H1 (cell line): ENCODE results near the gene SCAMP4. TPM values are rescaled to one million over a fixed set of nuclear protein-coding genes. Genes with fewer than 3 reads are reported as not detected.

ENCODE experiments used
- BCL11A ChIP-seq, 2 experiments: IDR thresholded peaks; one replicate each; pipeline ENCODE4 v1.6.1; 2011; ENCODE audit warnings: low read depth in 2 of 2, low read length in 2 of 2, mild to moderate bottlenecking in 2 of 2
- CHD7 ChIP-seq: fragments of 300-600 bp; sonication (generic); IDR thresholded peaks from 2 replicates; pipeline ENCODE4 v1.7.1; 2012; ENCODE audit warnings: low read length, moderate library complexity, mild to moderate bottlenecking, inconsistent platforms; ENCODE audit not compliant: insufficient replicate concordance
- CTCF ChIP-seq, 3 experiments: IDR thresholded peaks; 1 replicate in 2 of 3; 2 replicates in 1 of 3; pipeline versions ENCODE4 v1.5.1 to v1.6.1; 2011; ENCODE audit warnings: low read length in 3 of 3, mild to moderate bottlenecking in 3 of 3, inconsistent platforms in 2 of 3, low read depth in 1 of 3, moderate library complexity in 1 of 3; ENCODE audit not compliant: insufficient read depth in 1 of 3; ENCODE audit errors: control extremely low read depth in 1 of 3
- E2F6 ChIP-seq: IDR thresholded peaks from 2 replicates; pipeline ENCODE4 v1.6.1; 2012; ENCODE audit warnings: inconsistent platforms
- RBBP5 ChIP-seq: IDR thresholded peaks from 2 replicates; pipeline ENCODE4 v1.7.1; 2012; ENCODE audit warnings: low read depth, mild to moderate bottlenecking, inconsistent platforms, low read length, moderate library complexity, borderline replicate concordance
- RFX5 ChIP-seq: IDR thresholded peaks from 2 replicates; pipeline ENCODE4 v1.6.1; 2011; ENCODE audit warnings: low read depth, low read length, improper control_type of control experiment, borderline replicate concordance
- RXRA ChIP-seq: IDR thresholded peaks from 2 replicates; pipeline ENCODE4 v1.6.1; 2011; ENCODE audit warnings: low read depth, mild to moderate bottlenecking, low read length, moderate library complexity; ENCODE audit not compliant: insufficient read depth
- TEAD4 ChIP-seq: IDR thresholded peaks from 2 replicates; pipeline ENCODE4 v1.6.1; 2012; ENCODE audit warnings: low read depth, low read length, inconsistent platforms, mixed read lengths
- polyA plus RNA-seq, 7 experiments: library from polyadenylated mRNA; depleted of rRNA in 3 of 7; stranded (reverse) in 5 of 7; unstranded in 2 of 7; fragments of >200 nt in 5 of 7; fragments of 200-250 nt in 2 of 7; gene quantifications; 1 replicate in 5 of 7; 2 replicates in 1 of 7; 4 replicates in 1 of 7; pipeline versions ENCODE4 v1.2.1 to v1.2.3, GENCODE V29; 2011 to 2013; ENCODE audit warnings: missing spikeins in 2 of 7, mixed read lengths in 2 of 7
- total RNA-seq: library from RNA; stranded (reverse); fragmentation: NEBNext Ultra II Directional; extraction: Animal tissue kit (Norgen Biotek cat#: 25700); gene quantifications from 2 replicates; pipeline ENCODE4 v1.2.1, GENCODE V29; 2021

SCAMP4 gene
- total and polyA plus RNA-seq, 2 of the 8 experiments (the other 6 are each of a cell fraction or from before 2014, with no cell fraction given): 17.1 to 61.4 TPM

- TF ChIP-seq CHD7: no peak
- no peak for TF ChIP-seq TEAD4
- no peak for TF ChIP-seq RXRA
- TF ChIP-seq BCL11A (IDR thresholded peaks at IDR 0.05; ENCODE audit: low read depth in 2 of 2, low read length in 2 of 2): no peak
- no peak for TF ChIP-seq RFX5
- TF ChIP-seq CTCF (IDR thresholded peaks at IDR 0.05; ENCODE audit: control extremely low read depth in 1 of 3, insufficient read depth in 1 of 3, low read depth in 1 of 3, low read length in 3 of 3): no peak
- TF ChIP-seq RBBP5: no peak
- TF ChIP-seq E2F6: no peak
These were observed 49.3 kb downstream of the SCAMP4 start (continued) for GRCh38 chr19:1954532-1954933.
